Measurements from ENCODE around the gene MED22. TPM values are rescaled to one million over a fixed set of nuclear protein-coding genes. Genes with fewer than 3 reads are reported as not detected.

MED22 gene
- total and polyA plus RNA-seq, 2 of the 8 experiments (the other 6 are each of a cell fraction or from before 2014, with no cell fraction given): 56.4 to 68.4 TPM

GRCh38 chr9:133356391-133357091 lies 8.6 kb upstream of the MED22 start, which contains the start of the genes SURF1 and SURF2:
Gene SURF1, minus strand, starts transcription at chr9:133356487. Its CDS starts 34 bp downstream, at chr9:133356453.
Gene SURF2, plus strand, starts transcription at chr9:133356550. Its CDS starts 43 bp downstream, at chr9:133356593.
- no peaks in the 10 kb centered on the region for H3K27me3 ChIP-seq (replicated peaks in 1 of 4; ENCODE audit: control insufficient read depth in 3 of 4, extremely low read depth in 1 of 4, insufficient read depth in 3 of 4, low read length in 3 of 4)
- FAIRE-seq: no peak
- H3K36me3 ChIP-seq (ENCODE audit: control insufficient read depth in 2 of 4, insufficient read depth in 4 of 4, low read length in 3 of 4): peaks cover 4 to 32% (median 20%) of the 10 kb centered on the region in 4 experiments; a peak in 7 of 8 replicates
- no peaks in the 10 kb centered on the region for H3K9me3 ChIP-seq (ENCODE audit: insufficient read depth in 2 of 2, low read depth in 1 of 2, low read length in 1 of 2)
- H3K79me2 ChIP-seq (ENCODE audit: control insufficient read depth in 1 of 2, insufficient read depth in 2 of 2, low read length in 2 of 2): peaks cover 0 to 20% of the 10 kb centered on the region in 2 experiments; a peak in 2 of 4 replicates
- no peak within 1 kb of the TSS for H2BK20ac ChIP-seq (ENCODE audit: low read length)
- 2% methylated on average over 46 of the region's 78 CpGs; no CpG with 5 or more reads in 1 of the 2 experiments for WGBS, 2 experiments (ENCODE audit: extremely low coverage in 1 of 2, insufficient coverage in 1 of 2, insufficient read length in 1 of 2, insufficient replicate concordance in 2 of 2, low coverage in 1 of 2, low lambda C conversion rate in 2 of 2, missing lambda C conversion rate in 1 of 2)
- H2AFZ ChIP-seq (ENCODE audit: low read length): no peak within 1 kb of the TSS
- no peak within 1 kb of the TSS for H3K56ac ChIP-seq (replicated peaks; ENCODE audit: insufficient read length, low read depth, low read length)
- no peak within 1 kb of the TSS for H2BK120ac ChIP-seq (replicated peaks; ENCODE audit: low read depth, low read length)
- H2BK5ac ChIP-seq (ENCODE audit: low read depth, low read length): peak within 1 kb of the TSS; percentile 75; the same call in 1 of the 2 replicates
- ChIA-PET POLR2A (ENCODE audit: partially characterized antibody) (interaction anchor here (0.9 to 16.1 kb wide), 14 partner anchors 12 to 323 kb away, joined by 3 to 461 read pairs (median 4); partner anchors contain the start of genes MED22, REXO4, RPL7A and STKLD1), CTCF (ENCODE audit: partially characterized antibody) (interaction anchor here (0.6 to 8.2 kb wide), 17 partner anchors 7 to 369 kb away, joined by 3 to 90 read pairs (median 5); partner anchors contain the start of genes MED22 and RPL7A)
- H3K4me2 ChIP-seq (ENCODE audit: insufficient read depth in 1 of 2, low read depth in 2 of 2, low read length in 2 of 2): peak within 1 kb of the TSS; percentile 69 to 84
- peak within 1 kb of the TSS; percentile 72 to 97 (median 96) for H3K4me3 ChIP-seq (ENCODE audit: extremely low read depth in 1 of 4, insufficient read depth in 2 of 4, low read depth in 3 of 4, low read length in 4 of 4)
- DNase-seq (ENCODE audit: low read depth in 1 of 2, low spot score in 2 of 2): peak in 1 of 2 experiments; percentile 89
- no peak within 1 kb of the TSS for H2AK5ac ChIP-seq (ENCODE audit: low read depth, low read length)
- H4K91ac ChIP-seq (replicated peaks; ENCODE audit: insufficient read length, low read length): no peak within 1 kb of the TSS
- H4K8ac ChIP-seq (ENCODE audit: extremely low read depth, insufficient read depth, low read length): no peak within 1 kb of the TSS; the same call in 1 of the 2 replicates
- peak within 1 kb of the TSS; percentile 87 for H4K5ac ChIP-seq (ENCODE audit: insufficient read length, low read depth, low read length)
- no peak within 1 kb of the TSS for H3K23ac ChIP-seq (ENCODE audit: insufficient read length)
- peaks cover 10 to 11% of the 10 kb centered on the region in 2 experiments for H4K20me1 ChIP-seq (replicated peaks in 1 of 2; ENCODE audit: control insufficient read depth in 1 of 2, insufficient read depth in 2 of 2, low read length in 2 of 2)
- H2BK12ac ChIP-seq (ENCODE audit: low read depth, low read length): no peak within 1 kb of the TSS
- peaks cover 0 to 8% (median 3%) of the 10 kb centered on the region in 4 experiments; a peak in 5 of 7 replicates for H3K4me1 ChIP-seq (replicated peaks in 1 of 4; ENCODE audit: control insufficient read depth in 3 of 4, insufficient read depth in 4 of 4, low read length in 3 of 4)
- H3K4ac ChIP-seq (replicated peaks; ENCODE audit: insufficient read length, low read depth, low read length): no peak within 1 kb of the TSS
- no peak within 1 kb of the TSS for H2BK15ac ChIP-seq (ENCODE audit: low read length)
- H3K27ac ChIP-seq (ENCODE audit: low read depth, low read length): no peak within 1 kb of the TSS
- peak within 1 kb of the TSS; percentile 45 to 84 (median 77) for H3K9ac ChIP-seq (replicated peaks in 1 of 4; ENCODE audit: extremely low read depth in 1 of 4, low read depth in 3 of 4, low read length in 3 of 4)
- H3K14ac ChIP-seq (ENCODE audit: insufficient read length): no peak within 1 kb of the TSS
- peaks cover 2% of the 10 kb centered on the region; the same call in 1 of the 2 replicates for H3K23me2 ChIP-seq (ENCODE audit: low read depth, low read length)
- H3K79me1 ChIP-seq (ENCODE audit: low read depth, low read length): peaks cover 2% of the 10 kb centered on the region; the same call in 1 of the 2 replicates
- H3K18ac ChIP-seq (ENCODE audit: extremely low read depth, low read length): peak within 1 kb of the TSS; percentile 83
- peak; percentile 61 for TF ChIP-seq MAX (IDR thresholded peaks at IDR 0.05)
- TF ChIP-seq SRF (IDR thresholded peaks at IDR 0.05; ENCODE audit: low read depth, low read length): peak; percentile 43; the same call in 1 of the 2 replicates
- TF ChIP-seq TBP (IDR thresholded peaks at IDR 0.05; ENCODE audit: low read depth, low read length): peak; percentile 28; the same call in 1 of the 2 replicates
- TF ChIP-seq SAP30 (IDR thresholded peaks at IDR 0.05; ENCODE audit: insufficient read depth, insufficient replicate concordance, low read length): peak; percentile 54
- TF ChIP-seq BCL11A (IDR thresholded peaks at IDR 0.05; ENCODE audit: low read depth in 2 of 2, low read length in 2 of 2): no peak
- peak; percentile 77 for TF ChIP-seq TAF1 (IDR thresholded peaks at IDR 0.05; ENCODE audit: low read depth, low read length)
- TF ChIP-seq E2F6 (IDR thresholded peaks at IDR 0.05): peak; percentile 45; the same call in 1 of the 2 replicates
- peak in 1 of 2 experiments; percentile 77; a peak in 2 of 3 replicates for TF ChIP-seq POLR2A (IDR thresholded peaks at IDR 0.05; ENCODE audit: control extremely low read depth in 1 of 2, low read depth in 2 of 2, low read length in 2 of 2)
- no peak for TF ChIP-seq RNF2 (IDR thresholded peaks at IDR 0.05; ENCODE audit: borderline replicate concordance, low read depth, low read length, missing control alignments, poor library complexity, severe bottlenecking)
- TF ChIP-seq PHF8 (conservative IDR thresholded peaks at IDR 0.05; ENCODE audit: low read depth, low read length): peak; percentile 87

All from H1 (cell line).